Measurements from ENCODE around the gene MYO5A. TPM values are rescaled to one million over a fixed set of nuclear protein-coding genes. Genes with fewer than 3 reads are reported as not detected.

The MYO5A gene
- total RNA-seq, 2 donors from 2014 or later, result 2.6 to 6.0 TPM

DNA sequence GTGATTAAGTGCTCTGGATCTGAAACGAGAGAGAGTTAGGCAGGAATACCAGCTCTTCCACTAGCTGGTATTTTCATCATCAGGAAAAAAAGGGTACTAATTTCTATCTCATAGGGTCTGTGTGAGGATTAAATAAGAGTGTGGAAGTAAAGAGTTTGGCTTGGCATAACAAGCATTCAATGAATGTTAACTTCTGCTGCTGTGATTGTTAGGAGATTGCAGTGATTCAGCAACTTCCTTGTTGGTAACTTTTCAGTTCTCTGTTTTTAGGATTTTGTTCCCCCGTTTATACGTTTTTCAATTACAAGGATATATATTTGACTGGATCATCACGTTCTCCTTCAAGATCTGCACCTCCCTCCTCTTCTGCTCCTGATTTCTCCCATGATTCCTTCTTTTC lies 167.2 kb downstream of the MYO5A start:
- intact Hi-C loops (cut with DNase I), result no loop called here
- H3K36me3 ChIP-seq, result no peaks in the 10 kb centered on the region
- H3K4me1 ChIP-seq, result peaks cover 12% of the 10 kb centered on the region

DNA sequence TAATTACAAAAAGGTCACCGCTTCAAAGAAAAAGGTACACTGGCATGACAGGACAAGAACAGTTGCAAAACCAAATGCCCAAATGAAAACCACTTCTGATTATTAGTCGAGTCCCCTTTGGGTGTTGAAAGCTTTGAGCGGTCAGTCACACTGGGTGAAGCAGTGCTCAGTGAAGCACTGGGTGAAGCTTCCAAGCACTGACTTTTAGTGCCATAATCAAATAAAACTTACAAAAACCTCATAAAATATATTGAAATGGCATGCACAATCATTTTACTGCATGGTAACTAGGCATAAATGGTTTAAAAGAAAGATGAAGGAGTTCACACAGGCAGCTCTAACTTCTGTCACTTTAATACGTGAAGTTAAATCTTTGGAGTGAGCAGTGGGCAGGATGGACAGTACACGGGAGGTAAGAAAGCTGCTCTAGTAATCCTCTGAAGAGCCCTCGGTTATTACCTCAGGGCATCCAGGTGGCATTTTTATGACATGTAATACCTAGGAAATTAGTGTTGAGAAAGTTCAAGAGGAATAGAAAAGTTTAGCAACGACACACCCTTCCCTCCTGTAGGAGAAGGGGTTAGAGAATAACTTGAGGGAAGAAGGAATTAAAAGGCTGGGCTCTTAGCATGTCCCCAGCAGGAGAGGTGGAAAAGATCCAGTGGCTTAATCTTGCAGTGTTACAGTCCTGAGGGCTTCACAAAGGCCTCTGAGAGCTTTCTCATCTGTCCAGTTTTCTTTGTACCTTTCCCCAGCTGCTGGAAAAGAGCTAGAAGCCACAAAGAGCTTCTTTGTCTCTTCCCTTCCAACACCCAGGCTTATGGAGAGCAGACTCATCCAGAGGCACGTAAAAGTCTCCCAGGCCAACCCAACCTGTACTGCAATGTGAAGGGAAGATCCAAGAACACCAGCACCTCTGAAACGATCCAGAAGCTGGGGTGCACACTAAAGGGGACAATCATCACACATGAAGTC lies 168.2 kb downstream of the MYO5A start:
- H3K36me3 ChIP-seq, result no peaks in the 10 kb centered on the region
- TF ChIP-seq, protein P1, sequence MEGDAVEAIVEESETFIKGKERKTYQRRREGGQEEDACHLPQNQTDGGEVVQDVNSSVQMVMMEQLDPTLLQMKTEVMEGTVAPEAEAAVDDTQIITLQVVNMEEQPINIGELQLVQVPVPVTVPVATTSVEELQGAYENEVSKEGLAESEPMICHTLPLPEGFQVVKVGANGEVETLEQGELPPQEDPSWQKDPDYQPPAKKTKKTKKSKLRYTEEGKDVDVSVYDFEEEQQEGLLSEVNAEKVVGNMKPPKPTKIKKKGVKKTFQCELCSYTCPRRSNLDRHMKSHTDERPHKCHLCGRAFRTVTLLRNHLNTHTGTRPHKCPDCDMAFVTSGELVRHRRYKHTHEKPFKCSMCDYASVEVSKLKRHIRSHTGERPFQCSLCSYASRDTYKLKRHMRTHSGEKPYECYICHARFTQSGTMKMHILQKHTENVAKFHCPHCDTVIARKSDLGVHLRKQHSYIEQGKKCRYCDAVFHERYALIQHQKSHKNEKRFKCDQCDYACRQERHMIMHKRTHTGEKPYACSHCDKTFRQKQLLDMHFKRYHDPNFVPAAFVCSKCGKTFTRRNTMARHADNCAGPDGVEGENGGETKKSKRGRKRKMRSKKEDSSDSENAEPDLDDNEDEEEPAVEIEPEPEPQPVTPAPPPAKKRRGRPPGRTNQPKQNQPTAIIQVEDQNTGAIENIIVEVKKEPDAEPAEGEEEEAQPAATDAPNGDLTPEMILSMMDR (IDR thresholded peaks at IDR 0.05), result no peak
- intact Hi-C loops (cut with DNase I), result no loop called here

More for the DNA sequence above, 167.2 kb downstream of the MYO5A start:
- Histone ChIP-seq H3K4me3 (no peak overlapping the region), H3K27ac (no peak overlapping the region), H3K27me3 (no peaks in the 10 kb centered on the region), H3K9ac (ENCODE audit: low read depth in 2 of 2, low read length in 2 of 2) (no peak overlapping the region), H3K9me3 (no peaks in the 10 kb centered on the region)
- TF ChIP-seq, protein P1 (IDR thresholded peaks at IDR 0.05), result no peak
- DNase-seq, result no peak

DNA sequence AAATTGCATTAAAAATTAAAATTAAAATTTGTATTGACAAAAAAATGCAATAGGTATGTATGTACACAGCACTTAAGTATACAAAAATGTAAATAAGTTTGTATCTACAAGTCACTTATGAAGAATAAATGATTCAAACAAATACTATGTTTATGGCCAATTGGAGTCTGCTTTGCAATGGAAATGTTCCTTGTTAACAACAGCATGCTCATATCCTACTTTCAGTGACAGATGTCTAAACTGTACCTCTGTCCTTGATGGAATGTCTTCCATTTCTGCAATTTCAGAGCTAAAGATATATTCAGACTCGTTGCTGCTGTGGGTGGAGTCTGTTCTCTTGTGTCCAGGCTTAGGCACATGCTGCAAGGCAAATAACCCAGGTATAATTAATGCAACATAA lies 169.0 kb downstream of the MYO5A start:
- Histone ChIP-seq H3K9me3 (no peaks in the 10 kb centered on the region), H3K9ac (ENCODE audit: low read depth in 2 of 2, low read length in 2 of 2) (no peak overlapping the region), H3K4me3 (no peak overlapping the region), H3K27me3 (no peaks in the 10 kb centered on the region), H3K36me3 (no peaks in the 10 kb centered on the region), H3K27ac (no peak overlapping the region), H3K4me1 (peaks cover 12% of the 10 kb centered on the region)
- intact Hi-C loops (cut with DNase I), result no loop called here
- DNase-seq, result no peak
- TF ChIP-seq, protein P1 (IDR thresholded peaks at IDR 0.05), result no peak

More for the DNA sequence above, 168.2 kb downstream of the MYO5A start:
- Histone ChIP-seq H3K27me3 (no peaks in the 10 kb centered on the region), H3K4me3 (no peak overlapping the region), H3K9me3 (no peaks in the 10 kb centered on the region), H3K4me1 (peaks cover 12% of the 10 kb centered on the region), H3K9ac (ENCODE audit: low read depth in 2 of 2, low read length in 2 of 2) (no peak overlapping the region), H3K27ac (no peak overlapping the region)
- no peak for DNase-seq

DNA sequence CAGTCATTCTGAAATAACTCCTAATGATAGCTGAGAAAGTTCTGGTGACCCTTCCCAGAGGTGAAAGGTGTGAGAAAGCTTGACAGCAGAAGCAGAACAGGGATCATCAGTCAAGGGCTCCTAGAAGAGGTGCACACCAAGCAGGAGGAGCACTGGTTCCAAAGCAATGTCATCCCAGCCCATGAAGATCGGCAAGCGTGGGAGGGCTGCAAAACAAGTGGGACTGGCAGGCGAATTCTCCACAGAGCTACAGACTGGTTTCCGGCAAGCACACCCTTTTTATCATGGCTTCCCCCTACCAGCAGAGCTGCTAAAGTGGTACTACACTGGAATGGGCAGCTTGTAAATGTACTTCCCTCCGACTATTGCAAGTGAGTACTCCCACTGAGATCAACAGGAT lies 170.7 kb downstream of the MYO5A start:
- Histone ChIP-seq H3K27me3 (no peaks in the 10 kb centered on the region), H3K4me1 (peaks cover 12% of the 10 kb centered on the region), H3K36me3 (no peaks in the 10 kb centered on the region), H3K4me3 (no peak overlapping the region), H3K9ac (ENCODE audit: low read depth in 2 of 2, low read length in 2 of 2) (no peak overlapping the region), H3K9me3 (no peaks in the 10 kb centered on the region), H3K27ac (no peak overlapping the region)
- intact Hi-C loops (cut with DNase I), result no loop called here
- DNase-seq, result no peak
- TF ChIP-seq, protein P1 (IDR thresholded peaks at IDR 0.05), result no peak

DNA sequence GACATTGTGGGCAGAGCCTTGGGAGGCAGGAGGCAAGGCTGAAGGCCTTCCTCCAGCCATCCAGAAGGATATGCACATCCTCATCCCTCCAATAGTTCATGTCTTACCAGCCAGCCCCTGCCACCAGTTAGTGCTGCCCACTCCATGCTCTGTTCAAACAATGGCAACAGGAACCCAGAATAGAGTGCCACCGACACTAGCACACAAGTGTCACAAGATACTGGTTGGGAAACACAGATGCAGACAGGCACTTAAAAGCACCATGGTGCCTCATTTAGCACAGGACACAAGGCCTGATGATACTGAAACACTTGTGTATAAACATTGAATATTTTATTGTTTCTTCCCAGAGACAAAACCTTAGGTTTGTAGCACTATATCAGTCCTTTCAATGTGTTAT lies 176.6 kb downstream of the MYO5A start:
- intact Hi-C loops (cut with DNase I), result no loop called here
- H3K9ac ChIP-seq (ENCODE audit: low read depth in 2 of 2, low read length in 2 of 2), result no peak overlapping the region
- TF ChIP-seq, protein P1 (IDR thresholded peaks at IDR 0.05), result no peak
- H3K27me3 ChIP-seq, result no peaks in the 10 kb centered on the region
- H3K4me3 ChIP-seq, result no peak overlapping the region
- no peaks in the 10 kb centered on the region for H3K9me3 ChIP-seq
- no peaks in the 10 kb centered on the region for H3K36me3 ChIP-seq
- H3K27ac ChIP-seq, result no peak overlapping the region
- no peak for DNase-seq
- no peaks in the 10 kb centered on the region for H3K4me1 ChIP-seq
